Measurements from ENCODE around the gene FSHR.

The FSHR gene

DNA sequence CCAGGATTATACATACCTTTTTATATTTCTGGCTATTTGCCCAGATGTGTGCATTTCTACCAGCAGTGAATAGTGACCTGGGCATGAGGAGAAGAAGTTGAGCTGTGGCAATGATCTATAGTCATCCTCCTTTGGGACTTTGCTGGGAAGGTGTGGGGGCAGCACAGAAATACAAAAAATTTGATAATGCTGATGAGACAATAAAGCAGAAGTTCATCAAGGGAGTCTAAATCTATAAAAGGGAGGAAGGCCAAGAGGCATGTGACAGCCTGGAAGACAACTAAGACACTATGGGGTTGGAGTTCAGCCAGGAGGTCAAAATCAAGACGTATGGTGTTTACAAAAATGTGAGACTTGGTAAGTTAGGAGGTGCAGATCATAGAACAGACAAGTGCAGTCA is 52.2 kb downstream of the FSHR start:
- H3K9me3 ChIP-seq, result no peaks in the 10 kb centered on the region
- no peak overlapping the region for H3K4me3 ChIP-seq (ENCODE audit: low read depth in 1 of 2, low read length in 1 of 2)
- no peaks in the 10 kb centered on the region for H3K27me3 ChIP-seq
- no peak overlapping the region for H3K27ac ChIP-seq
- TF ChIP-seq, protein P1, sequence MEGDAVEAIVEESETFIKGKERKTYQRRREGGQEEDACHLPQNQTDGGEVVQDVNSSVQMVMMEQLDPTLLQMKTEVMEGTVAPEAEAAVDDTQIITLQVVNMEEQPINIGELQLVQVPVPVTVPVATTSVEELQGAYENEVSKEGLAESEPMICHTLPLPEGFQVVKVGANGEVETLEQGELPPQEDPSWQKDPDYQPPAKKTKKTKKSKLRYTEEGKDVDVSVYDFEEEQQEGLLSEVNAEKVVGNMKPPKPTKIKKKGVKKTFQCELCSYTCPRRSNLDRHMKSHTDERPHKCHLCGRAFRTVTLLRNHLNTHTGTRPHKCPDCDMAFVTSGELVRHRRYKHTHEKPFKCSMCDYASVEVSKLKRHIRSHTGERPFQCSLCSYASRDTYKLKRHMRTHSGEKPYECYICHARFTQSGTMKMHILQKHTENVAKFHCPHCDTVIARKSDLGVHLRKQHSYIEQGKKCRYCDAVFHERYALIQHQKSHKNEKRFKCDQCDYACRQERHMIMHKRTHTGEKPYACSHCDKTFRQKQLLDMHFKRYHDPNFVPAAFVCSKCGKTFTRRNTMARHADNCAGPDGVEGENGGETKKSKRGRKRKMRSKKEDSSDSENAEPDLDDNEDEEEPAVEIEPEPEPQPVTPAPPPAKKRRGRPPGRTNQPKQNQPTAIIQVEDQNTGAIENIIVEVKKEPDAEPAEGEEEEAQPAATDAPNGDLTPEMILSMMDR (IDR thresholded peaks at IDR 0.05), result no peak
- H3K4me1 ChIP-seq (ENCODE audit: control insufficient read depth in 1 of 2, insufficient read depth in 1 of 2, low read depth in 1 of 2, low read length in 1 of 2), result no peaks in the 10 kb centered on the region
- H3K36me3 ChIP-seq, result no peaks in the 10 kb centered on the region

DNA sequence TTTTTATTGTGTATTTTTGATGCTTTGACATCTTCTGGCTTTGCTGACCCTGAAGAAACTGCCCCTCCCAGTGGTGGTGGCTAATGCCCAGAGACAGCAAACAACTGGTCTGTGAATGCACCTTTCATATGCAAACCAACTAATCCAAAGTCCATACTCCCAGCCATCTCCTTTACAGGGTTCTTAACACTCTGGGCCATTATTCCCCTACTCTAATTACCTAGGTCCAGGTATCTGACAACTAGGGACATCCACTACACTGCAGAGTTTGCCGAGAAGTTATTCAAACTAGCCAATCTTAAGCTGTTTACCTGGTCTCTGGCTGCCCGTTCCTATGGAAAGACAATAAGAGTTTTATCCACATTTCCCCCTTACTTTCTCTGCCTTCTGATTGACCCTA is 73.6 kb downstream of the FSHR start:
- Histone ChIP-seq H3K9me3 (no peaks in the 10 kb centered on the region), H3K4me1 (ENCODE audit: control insufficient read depth in 1 of 2, insufficient read depth in 1 of 2, low read depth in 1 of 2, low read length in 1 of 2) (no peaks in the 10 kb centered on the region), H3K27me3 (no peaks in the 10 kb centered on the region), H3K4me3 (ENCODE audit: low read depth in 1 of 2, low read length in 1 of 2) (no peak overlapping the region), H3K27ac (no peak overlapping the region), H3K36me3 (no peaks in the 10 kb centered on the region)
- TF ChIP-seq, protein P1 (IDR thresholded peaks at IDR 0.05), result no peak

DNA sequence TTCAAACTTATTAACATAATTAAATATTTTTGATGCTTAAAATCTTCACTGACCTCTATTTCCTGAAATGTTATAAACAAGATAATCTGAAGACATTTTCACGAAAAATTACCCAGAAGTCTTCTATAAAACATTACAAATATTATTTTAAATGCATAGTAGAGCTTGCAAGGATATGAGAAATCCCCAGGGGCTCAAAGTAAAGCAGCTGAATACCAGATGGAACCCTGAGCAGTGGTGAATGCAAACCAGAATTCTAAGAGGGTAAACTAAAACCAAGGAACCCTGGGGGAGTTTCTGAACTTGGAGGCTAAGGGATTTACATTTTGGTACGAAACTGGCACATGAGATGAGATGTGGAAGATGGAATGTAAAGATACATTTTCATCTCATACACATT is 83.6 kb downstream of the FSHR start:
- Histone ChIP-seq H3K9me3 (no peaks in the 10 kb centered on the region), H3K4me1 (ENCODE audit: control insufficient read depth in 1 of 2, insufficient read depth in 1 of 2, low read depth in 1 of 2, low read length in 1 of 2) (no peaks in the 10 kb centered on the region), H3K4me3 (ENCODE audit: low read depth in 1 of 2, low read length in 1 of 2) (no peak overlapping the region), H3K27me3 (no peaks in the 10 kb centered on the region), H3K36me3 (no peaks in the 10 kb centered on the region), H3K27ac (no peak overlapping the region)
- TF ChIP-seq, protein P1 (IDR thresholded peaks at IDR 0.05), result no peak

GRCh38 chr2:49069829-49070228 is 84.5 kb downstream of the FSHR start:
- no peak overlapping the region for H3K4me3 ChIP-seq (ENCODE audit: low read depth in 1 of 2, low read length in 1 of 2)
- no peak overlapping the region for H3K27ac ChIP-seq
- H3K9me3 ChIP-seq, result no peaks in the 10 kb centered on the region
- TF ChIP-seq, protein P1 (IDR thresholded peaks at IDR 0.05), result no peak
- no peaks in the 10 kb centered on the region for H3K27me3 ChIP-seq
- H3K4me1 ChIP-seq (ENCODE audit: control insufficient read depth in 1 of 2, insufficient read depth in 1 of 2, low read depth in 1 of 2, low read length in 1 of 2), result no peaks in the 10 kb centered on the region
- no peaks in the 10 kb centered on the region for H3K36me3 ChIP-seq

DNA sequence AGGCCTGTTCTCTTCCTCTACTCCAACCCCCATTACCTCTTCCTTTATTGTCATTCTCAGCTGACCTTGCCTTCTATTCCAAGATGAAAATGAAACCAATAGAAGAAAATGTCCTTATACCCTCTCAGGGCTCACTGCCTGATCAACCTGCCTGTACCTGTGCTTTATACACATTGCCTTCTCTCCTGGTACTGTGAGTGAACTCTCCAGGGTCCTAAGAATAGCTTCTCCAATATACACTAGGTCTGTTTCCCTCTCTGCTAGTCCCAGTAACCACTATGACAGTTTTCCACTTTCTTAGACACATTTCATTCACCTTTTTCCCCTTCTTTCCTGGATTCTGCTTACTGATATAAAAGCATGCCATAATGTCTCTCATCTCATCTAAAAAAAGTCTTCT is 85.7 kb downstream of the FSHR start:
- no peaks in the 10 kb centered on the region for H3K36me3 ChIP-seq
- H3K4me1 ChIP-seq (ENCODE audit: control insufficient read depth in 1 of 2, insufficient read depth in 1 of 2, low read depth in 1 of 2, low read length in 1 of 2), result no peaks in the 10 kb centered on the region
- H3K9me3 ChIP-seq, result no peaks in the 10 kb centered on the region
- H3K27ac ChIP-seq, result no peak overlapping the region
- TF ChIP-seq, protein P1 (IDR thresholded peaks at IDR 0.05), result no peak
- H3K27me3 ChIP-seq, result no peaks in the 10 kb centered on the region
- H3K4me3 ChIP-seq (ENCODE audit: low read depth in 1 of 2, low read length in 1 of 2), result no peak overlapping the region

DNA sequence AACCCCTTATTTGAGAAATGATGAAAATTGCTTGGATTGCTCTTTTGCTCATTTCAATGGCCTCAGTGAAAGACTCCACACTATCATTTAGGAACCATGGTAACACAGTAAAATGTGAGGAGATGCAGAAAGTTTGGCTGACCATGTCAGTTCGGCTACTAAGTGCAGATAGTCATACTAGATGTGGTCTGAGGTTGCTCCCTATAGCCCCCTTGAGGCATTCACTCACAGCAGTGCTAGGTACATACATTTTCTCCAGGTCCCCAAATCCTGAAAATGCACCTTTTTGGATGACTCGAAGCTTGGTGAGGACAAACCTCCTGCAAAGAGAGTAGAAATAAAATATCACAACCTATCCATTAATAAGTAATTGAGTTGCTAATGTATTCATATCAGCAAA is 86.3 kb downstream of the FSHR start:
- Histone ChIP-seq H3K4me1 (ENCODE audit: control insufficient read depth in 1 of 2, insufficient read depth in 1 of 2, low read depth in 1 of 2, low read length in 1 of 2) (no peaks in the 10 kb centered on the region), H3K27me3 (no peaks in the 10 kb centered on the region), H3K27ac (no peak overlapping the region), H3K9me3 (no peaks in the 10 kb centered on the region), H3K36me3 (no peaks in the 10 kb centered on the region), H3K4me3 (ENCODE audit: low read depth in 1 of 2, low read length in 1 of 2) (no peak overlapping the region)
- TF ChIP-seq, protein P1 (IDR thresholded peaks at IDR 0.05), result no peak
